PC-9 (cell line): ENCODE measurements around the gene OLR1. TPM values are rescaled to one million over a fixed set of nuclear protein-coding genes. Genes with fewer than 3 reads are reported as not detected.

Experiments
- BruUV-seq: library from RNA; stranded (reverse); fragments of 400-500 nt; replicated peaks from 2 replicates; lab custom pipeline; 2021; lab: Mats Ljungman, UMichigan
- CTCF ChIA-PET: fragments of 300-600 bp; sonication (Branson Sonifier 250); formaldehyde crosslinking; loops from one replicate; lab custom pipeline; 2022; ENCODE audit warnings: antibody characterized with exemption; lab: Charles Lee
- POLR2A ChIA-PET: fragments of 300-600 bp; sonication (Branson Sonifier 250); formaldehyde crosslinking; loops from one replicate; lab custom pipeline; 2022; ENCODE audit warnings: antibody characterized with exemption; ENCODE audit not compliant: unreplicated experiment; lab: Charles Lee
- DNase-seq, 2 experiments: peaks; one replicate each; pipeline versions ENCODE4 v3.0.0 to v3.0.0-alpha.2; 2015 to 2022; ENCODE audit warnings: mixed read lengths in 1 of 2
- H2AFZ ChIP-seq: fragments of 200-600 bp; sonication (generic); 2 replicates; pipeline ENCODE4 v1.8.1; 2017; ENCODE audit warnings: antibody characterized with exemption
- H3F3A ChIP-seq: fragments of 200-600 bp; sonication (generic); 2 replicates; pipeline ENCODE4 v1.8.1; 2017; ENCODE audit warnings: antibody characterized with exemption, mild to moderate bottlenecking, low read depth; ENCODE audit not compliant: insufficient read depth
- H3K27ac ChIP-seq: fragments of 200-600 bp; sonication (generic); 2 replicates; pipeline ENCODE4 v1.6.1; 2016; ENCODE audit warnings: mixed run types
- H3K27me3 ChIP-seq: fragments of 200-600 bp; sonication (generic); 2 replicates; pipeline ENCODE4 v1.6.1; 2016; ENCODE audit warnings: low read depth, mixed run types; ENCODE audit not compliant: insufficient read depth
- H3K36me3 ChIP-seq: fragments of 200-600 bp; sonication (generic); 2 replicates; pipeline ENCODE4 v1.6.1; 2016; ENCODE audit warnings: low read depth, mixed run types
- H3K4me1 ChIP-seq: fragments of 200-600 bp; sonication (generic); replicated peaks from 2 replicates; pipeline ENCODE4 v1.6.1; 2016; ENCODE audit warnings: mixed run types; ENCODE audit not compliant: insufficient read depth
- H3K4me2 ChIP-seq: fragments of 200-600 bp; sonication (generic); 2 replicates; pipeline ENCODE4 v1.6.1; 2017; ENCODE audit warnings: mixed run types
- H3K4me3 ChIP-seq: fragments of 200-600 bp; sonication (generic); 2 replicates; pipeline ENCODE4 v1.6.1; 2016; ENCODE audit warnings: mixed run types
- H3K79me2 ChIP-seq: fragments of 200-600 bp; sonication (generic); 2 replicates; pipeline ENCODE4 v1.6.1; 2017; ENCODE audit warnings: low read depth, mixed run types
- H3K9me2 ChIP-seq: fragments of 200-600 bp; sonication (generic); 2 replicates; pipeline ENCODE4 v1.8.1; 2017; ENCODE audit warnings: mild to moderate bottlenecking; ENCODE audit not compliant: insufficient read depth
- H3K9me3 ChIP-seq: fragments of 200-600 bp; sonication (generic); 2 replicates; pipeline ENCODE4 v1.8.1; 2016; ENCODE audit warnings: low read depth; ENCODE audit not compliant: insufficient read depth
- H4K20me1 ChIP-seq: fragments of 200-600 bp; sonication (generic); 2 replicates; pipeline ENCODE4 v1.8.1; 2017; ENCODE audit not compliant: insufficient read depth
- CTCF ChIP-seq: fragments of 200-600 bp; sonication (generic); conservative IDR thresholded peaks from 2 replicates; pipeline ENCODE4 v1.6.1; 2017; ENCODE audit warnings: mixed run types, antibody characterized with exemption, mild to moderate bottlenecking, moderate library complexity
- EZH2 ChIP-seq: fragments of 200-600 bp; sonication (generic); IDR thresholded peaks from 2 replicates; pipeline ENCODE4 v1.8.0; 2017; ENCODE audit warnings: antibody characterized with exemption, low read depth
- intact Hi-C: fragments of 100-400 bp; cut with micrococcal nuclease; formaldehyde crosslinking; loops from one replicate; pipeline ENCODE4 v1.10.0; 2022; ENCODE audit not compliant: unreplicated experiment
- total RNA-seq: library from RNA; stranded (reverse); gene quantifications from 2 replicates; pipeline ENCODE4 v1.2.3, GENCODE V29; 2021

Gene OLR1
- total RNA-seq, 1 experiment from 2014 or later = 22.4 TPM

- no peak overlapping the region for H3K27ac ChIP-seq
- H3K9me3 ChIP-seq = no peaks in the 10 kb centered on the region
- H3K4me2 ChIP-seq = no peak overlapping the region
- no peaks in the 10 kb centered on the region for H3K79me2 ChIP-seq
- ChIA-PET CTCF (no interaction called here), POLR2A (interaction anchor here (0.6 kb wide), 2 partner anchors 13 to 35 kb away, joined by 3 to 5 read pairs; no protein-coding TSS in a partner anchor)
- DNase-seq = no peak
- 0 out of 2 replicates have a peak, but pooled peaks cover 5% of the 10 kb centered on the region for H3F3A ChIP-seq
- TF ChIP-seq CTCF (no peak), EZH2 (no peak)
- H3K9me2 ChIP-seq = no peaks in the 10 kb centered on the region
- intact Hi-C loops = no loop called here
- H4K20me1 ChIP-seq = no peaks in the 10 kb centered on the region
- BruUV-seq = no TSS peak
- H3K4me1 ChIP-seq = no peaks in the 10 kb centered on the region
- H2AFZ ChIP-seq = no peak overlapping the region
- H3K36me3 ChIP-seq = no peaks in the 10 kb centered on the region
- H3K27me3 ChIP-seq = no peaks in the 10 kb centered on the region
- no peak overlapping the region for H3K4me3 ChIP-seq
These were observed 11.1 kb downstream of the OLR1 start for GRCh38 chr12:10160617-10161385.

- no peaks in the 10 kb centered on the region for H3K9me3 ChIP-seq
- POLR2A ChIA-PET = no interaction called here
- intact Hi-C loops = no loop called here
These were observed 12.7 kb downstream of the OLR1 start for GRCh38 chr12:10159280-10159679.

DNA sequence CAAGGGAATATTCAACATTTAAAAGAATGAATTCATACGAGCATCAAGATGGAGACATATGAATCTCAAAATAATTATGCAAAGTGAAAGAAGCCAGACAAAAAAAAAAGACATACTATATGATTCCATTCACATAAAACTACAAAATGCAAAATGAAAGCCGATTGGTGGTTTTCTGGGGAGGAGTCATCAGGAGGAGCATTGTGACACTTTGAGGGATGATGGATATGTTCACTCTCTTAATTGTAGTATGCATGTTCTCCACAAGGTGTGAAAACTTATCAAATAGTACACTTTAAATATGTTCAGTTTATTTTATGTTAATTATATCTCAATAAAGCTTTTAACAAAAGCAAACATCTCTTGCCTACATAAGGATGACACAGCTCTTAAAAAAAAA is 13.5 kb downstream of the OLR1 start:
- ChIA-PET POLR2A (interaction anchor here (0.6 kb wide), 1 partner anchor 35 kb away, joined by 4 read pairs; no protein-coding TSS in a partner anchor), CTCF (no interaction called here)
- Histone ChIP-seq H3K4me3 (no peak overlapping the region), H3K4me1 (no peaks in the 10 kb centered on the region), H3K79me2 (no peaks in the 10 kb centered on the region), H3K9me2 (no peaks in the 10 kb centered on the region), H2AFZ (no peak overlapping the region), H3F3A (0 out of 2 replicates have a peak, but pooled peaks cover 5% of the 10 kb centered on the region), H3K36me3 (no peaks in the 10 kb centered on the region), H3K27me3 (no peaks in the 10 kb centered on the region), H3K9me3 (no peaks in the 10 kb centered on the region), H4K20me1 (no peaks in the 10 kb centered on the region), H3K27ac (no peak overlapping the region), H3K4me2 (no peak overlapping the region)
- DNase-seq = no peak
- intact Hi-C loops = no loop called here
- BruUV-seq = no TSS peak
- TF ChIP-seq CTCF (no peak), EZH2 (no peak)

More at GRCh38 chr12:10159280-10159679, 12.7 kb downstream of the OLR1 start:
- H3F3A ChIP-seq = 0 out of 2 replicates have a peak, but pooled peaks cover 5% of the 10 kb centered on the region
- H3K27ac ChIP-seq = no peak overlapping the region
- no peak overlapping the region for H2AFZ ChIP-seq
- no peaks in the 10 kb centered on the region for H3K79me2 ChIP-seq
- no peak overlapping the region for H3K4me3 ChIP-seq
- no peaks in the 10 kb centered on the region for H3K4me1 ChIP-seq
- no peaks in the 10 kb centered on the region for H3K27me3 ChIP-seq
- BruUV-seq = no TSS peak
- H4K20me1 ChIP-seq = no peaks in the 10 kb centered on the region
- no peaks in the 10 kb centered on the region for H3K9me2 ChIP-seq
- CTCF ChIA-PET = no interaction called here
- no peak overlapping the region for H3K4me2 ChIP-seq
- no peaks in the 10 kb centered on the region for H3K36me3 ChIP-seq
- no peak for DNase-seq
- no peak for TF ChIP-seq CTCF
- no peak for TF ChIP-seq EZH2
